PFSK-1 (cell line): Measurements from ENCODE around the gene THBS1.

Experiments
- FOXP2 ChIP-seq: optimal IDR thresholded peaks from 2 replicates; pipeline ENCODE3; 2011; ENCODE audit warnings: borderline replicate concordance, control low read depth, inconsistent platforms; ENCODE audit not compliant: insufficient read depth; ENCODE audit errors: extremely low read length, extremely low read depth
- POLR2AphosphoS5 ChIP-seq: IDR thresholded peaks from 2 replicates; pipeline ENCODE4 v1.6.1; 2012; ENCODE audit warnings: low read depth, mild to moderate bottlenecking, control low read depth, low read length, moderate library complexity
- REST ChIP-seq, 2 experiments: IDR thresholded peaks; 2 replicates each; pipeline versions ENCODE4 v1.6.1 to v1.8.0; 2011 to 2012; ENCODE audit warnings: low read depth in 2 of 2, low read length in 2 of 2, control low read depth in 1 of 2, inconsistent platforms in 1 of 2, mild to moderate bottlenecking in 1 of 2, moderate library complexity in 1 of 2; ENCODE audit not compliant: insufficient read depth in 1 of 2
- SIN3A ChIP-seq: IDR thresholded peaks from 2 replicates; pipeline ENCODE4 v1.6.1; 2012; ENCODE audit warnings: mild to moderate bottlenecking, low read length, moderate library complexity, borderline replicate concordance; ENCODE audit not compliant: insufficient read depth
- TAF1 ChIP-seq: IDR thresholded peaks from 2 replicates; pipeline ENCODE4 v1.6.1; 2012; ENCODE audit warnings: low read length, control low read depth, borderline replicate concordance; ENCODE audit not compliant: insufficient read depth

Gene THBS1

GRCh38 chr15:39645138-39645975 is 64.5 kb downstream of the THBS1 start:
- no peak for TF ChIP-seq SIN3A
- TF ChIP-seq POLR2AphosphoS5: no peak
- no peak for TF ChIP-seq FOXP2
- TF ChIP-seq TAF1: no peak
- TF ChIP-seq REST (IDR thresholded peaks at IDR 0.05; ENCODE audit: insufficient read depth in 1 of 2, low read depth in 2 of 2, low read length in 2 of 2): no peak

- TF ChIP-seq REST (IDR thresholded peaks at IDR 0.05; ENCODE audit: insufficient read depth in 1 of 2, low read depth in 2 of 2, low read length in 2 of 2) (no peak), TAF1 (no peak), POLR2AphosphoS5 (no peak), SIN3A (no peak), FOXP2 (no peak)
Measured at GRCh38 chr15:39645976-39646257, 65.0 kb downstream of the THBS1 start.

- no peak for TF ChIP-seq POLR2AphosphoS5
- no peak for TF ChIP-seq REST (IDR thresholded peaks at IDR 0.05; ENCODE audit: insufficient read depth in 1 of 2, low read depth in 2 of 2, low read length in 2 of 2)
- TF ChIP-seq TAF1: no peak
- no peak for TF ChIP-seq FOXP2
- TF ChIP-seq SIN3A: no peak
Measured at GRCh38 chr15:39646425-39646824, 65.5 kb downstream of the THBS1 start.
